H1 (cell line): ENCODE data around the gene PCNX1. TPM values are rescaled to one million over a fixed set of nuclear protein-coding genes. Genes with fewer than 3 reads are reported as not detected.

Source experiments
- CTCF ChIA-PET: fragments of 300-600 bp; sonication (Branson Sonifier 250); formaldehyde crosslinking; loops from one replicate; lab custom pipeline; 2021; ENCODE audit not compliant: partially characterized antibody; lab: Charles Lee
- POLR2A ChIA-PET: fragments of 300-600 bp; sonication (Branson Sonifier 250); formaldehyde crosslinking; loops from one replicate; lab custom pipeline; 2021; ENCODE audit warnings: inconsistent platforms; ENCODE audit not compliant: partially characterized antibody; lab: Charles Lee
- DNase-seq, 2 experiments: peaks; one replicate each; pipeline versions ENCODE4 v3.0.0 to v3.0.0-alpha.2; 2010 to 2022; ENCODE audit warnings: low spot score in 2 of 2, low read depth in 1 of 2, mixed read lengths in 1 of 2
- FAIRE-seq: peaks from 2 replicates; lab custom pipeline; 2011; peaks lifted over from hg19 to GRCh38; lab: Jason Lieb, UNC
- H2AFZ ChIP-seq: 2 replicates; pipeline ENCODE4 v1.8.1; 2012; ENCODE audit warnings: low read length, inconsistent platforms
- H2AK5ac ChIP-seq: 2 replicates; pipeline ENCODE4 v1.6.1; 2013; ENCODE audit warnings: low read depth, low read length
- H2BK120ac ChIP-seq: replicated peaks from 2 replicates; pipeline ENCODE3; 2013; ENCODE audit warnings: low read depth, low read length, inconsistent platforms
- H2BK12ac ChIP-seq: 2 replicates; pipeline ENCODE4 v1.6.1; 2013; ENCODE audit warnings: low read depth, low read length
- H2BK15ac ChIP-seq: 2 replicates; pipeline ENCODE4 v1.6.1; 2013; ENCODE audit warnings: low read length
- H2BK20ac ChIP-seq: 2 replicates; pipeline ENCODE4 v1.6.1; 2013; ENCODE audit warnings: low read length
- H2BK5ac ChIP-seq: 2 replicates; pipeline ENCODE4 v1.6.1; 2013; ENCODE audit warnings: low read depth, low read length
- H3K14ac ChIP-seq: 2 replicates; pipeline ENCODE4 v1.6.1; 2013; ENCODE audit warnings: inconsistent platforms; ENCODE audit not compliant: insufficient read length
- H3K18ac ChIP-seq: 2 replicates; pipeline ENCODE4 v1.6.1; 2013; ENCODE audit warnings: low read length; ENCODE audit errors: extremely low read depth
- H3K23ac ChIP-seq: 2 replicates; pipeline ENCODE4 v1.6.1; 2013; ENCODE audit warnings: inconsistent platforms; ENCODE audit not compliant: insufficient read length
- H3K23me2 ChIP-seq: 2 replicates; pipeline ENCODE4 v1.6.1; 2013; ENCODE audit warnings: low read depth, low read length
- H3K27ac ChIP-seq: 2 replicates; pipeline ENCODE4 v1.6.1; 2011; ENCODE audit warnings: low read depth, low read length, inconsistent platforms
- H3K27me3 ChIP-seq, 4 experiments: replicated peaks in 1 of 4; 1 replicate in 1 of 4; 2 replicates in 3 of 4; pipeline versions ENCODE4 v1.6.1 to v1.8.1; 2011 to 2013; ENCODE audit warnings: low read length in 3 of 4, mild to moderate bottlenecking in 3 of 4, inconsistent platforms in 2 of 4, mixed read lengths in 2 of 4, moderate library complexity in 1 of 4; ENCODE audit not compliant: control insufficient read depth in 3 of 4, insufficient read depth in 3 of 4; ENCODE audit errors: extremely low read depth in 1 of 4
- H3K36me3 ChIP-seq, 4 experiments: 2 replicates each; pipeline versions ENCODE4 v1.6.1 to v1.8.1; 2011 to 2013; ENCODE audit warnings: mild to moderate bottlenecking in 4 of 4, low read length in 3 of 4, moderate library complexity in 2 of 4, control low read depth in 1 of 4, inconsistent platforms in 1 of 4; ENCODE audit not compliant: insufficient read depth in 4 of 4, control insufficient read depth in 2 of 4
- H3K4ac ChIP-seq: replicated peaks from 2 replicates; pipeline ENCODE3; 2013; ENCODE audit warnings: low read length, low read depth, mixed read lengths, inconsistent platforms; ENCODE audit not compliant: insufficient read length
- H3K4me1 ChIP-seq, 4 experiments: replicated peaks in 1 of 4; 1 replicate in 1 of 4; 2 replicates in 3 of 4; pipeline versions ENCODE4 v1.6.1 to v1.8.1; 2011 to 2013; ENCODE audit warnings: low read length in 3 of 4, inconsistent platforms in 2 of 4, mixed read lengths in 1 of 4; ENCODE audit not compliant: insufficient read depth in 4 of 4, control insufficient read depth in 3 of 4
- H3K4me2 ChIP-seq, 2 experiments: 2 replicates each; pipeline versions ENCODE4 v1.6.1 to v1.8.1; 2011 to 2013; ENCODE audit warnings: low read depth in 2 of 2, low read length in 2 of 2, control low read depth in 1 of 2, inconsistent platforms in 1 of 2, mild to moderate bottlenecking in 1 of 2; ENCODE audit not compliant: insufficient read depth in 1 of 2
- H3K4me3 ChIP-seq, 4 experiments: fragments of 200-600, 300-600 bp in 1 of 4; sonication (generic), shearing (Covaris generic), sonication (Bioruptor Twin) in 1 of 4; 2 replicates each; pipeline versions ENCODE4 v1.5.1 to v1.8.1; 2011 to 2016; ENCODE audit warnings: low read length in 4 of 4, low read depth in 3 of 4, control low read depth in 2 of 4, inconsistent platforms in 2 of 4, mild to moderate bottlenecking in 2 of 4, mixed read lengths in 1 of 4, moderate library complexity in 1 of 4; ENCODE audit not compliant: insufficient read depth in 2 of 4; ENCODE audit errors: extremely low read depth in 1 of 4
- H3K56ac ChIP-seq: replicated peaks from 2 replicates; pipeline ENCODE3; 2013; ENCODE audit warnings: low read depth, mild to moderate bottlenecking, mixed read lengths, low read length, inconsistent platforms; ENCODE audit not compliant: insufficient read length
- H3K79me1 ChIP-seq: 2 replicates; pipeline ENCODE4 v1.6.1; 2013; ENCODE audit warnings: low read depth, low read length, control low read depth
- H3K79me2 ChIP-seq, 2 experiments: 2 replicates each; pipeline versions ENCODE4 v1.6.1 to v1.8.1; 2012 to 2013; ENCODE audit warnings: low read length in 2 of 2, mild to moderate bottlenecking in 2 of 2, inconsistent platforms in 1 of 2; ENCODE audit not compliant: insufficient read depth in 2 of 2, control insufficient read depth in 1 of 2
- H3K9ac ChIP-seq, 4 experiments: replicated peaks in 1 of 4; 1 replicate in 1 of 4; 2 replicates in 3 of 4; pipeline versions ENCODE4 v1.6.1 to v1.8.1; 2011 to 2013; ENCODE audit warnings: low read depth in 3 of 4, low read length in 3 of 4, control low read depth in 2 of 4, mild to moderate bottlenecking in 2 of 4, moderate library complexity in 2 of 4, inconsistent platforms in 1 of 4; ENCODE audit errors: extremely low read depth in 1 of 4
- H3K9me3 ChIP-seq, 2 experiments: 2 replicates each; pipeline versions ENCODE4 v1.6.1 to v1.8.1; 2012 to 2013; ENCODE audit warnings: mild to moderate bottlenecking in 2 of 2, moderate library complexity in 2 of 2, control low read depth in 1 of 2, inconsistent platforms in 1 of 2, low read depth in 1 of 2, low read length in 1 of 2, mixed read lengths in 1 of 2; ENCODE audit not compliant: insufficient read depth in 2 of 2
- H4K20me1 ChIP-seq, 2 experiments: replicated peaks in 1 of 2; 2 replicates each; pipeline versions ENCODE3 to v1.8.1; 2011 to 2013; ENCODE audit warnings: inconsistent platforms in 2 of 2, low read length in 2 of 2, mild to moderate bottlenecking in 1 of 2; ENCODE audit not compliant: insufficient read depth in 2 of 2, control insufficient read depth in 1 of 2
- H4K5ac ChIP-seq: 2 replicates; pipeline ENCODE4 v1.6.1; 2013; ENCODE audit warnings: low read length, low read depth, mixed read lengths, inconsistent platforms; ENCODE audit not compliant: insufficient read length
- H4K8ac ChIP-seq: 2 replicates; pipeline ENCODE4 v1.8.0; 2013; ENCODE audit warnings: mild to moderate bottlenecking, moderate library complexity, low read length, inconsistent platforms; ENCODE audit not compliant: insufficient read depth; ENCODE audit errors: extremely low read depth
- H4K91ac ChIP-seq: replicated peaks from 2 replicates; pipeline ENCODE3; 2013; ENCODE audit warnings: low read length, mixed read lengths, inconsistent platforms; ENCODE audit not compliant: insufficient read length
- CHD2 ChIP-seq: IDR thresholded peaks from 2 replicates; pipeline ENCODE4 v1.6.1; 2012; ENCODE audit warnings: low read length, improper control_type of control experiment
- WGBS, 2 experiments: shearing (Covaris generic) in 1 of 2; methylation state at CpG; one replicate each; pipeline versions ENCODE4 v1.1.6 to v1.1.7; 2013 to 2015; ENCODE audit warnings: low lambda C conversion rate in 2 of 2, mixed read lengths in 2 of 2, inconsistent platforms in 1 of 2, low coverage in 1 of 2, missing lambda C conversion rate in 1 of 2; ENCODE audit not compliant: insufficient replicate concordance in 2 of 2, insufficient coverage in 1 of 2, insufficient read length in 1 of 2; ENCODE audit errors: extremely low coverage in 1 of 2, missing lambda C conversion rate in 1 of 2; 5-methylcytosine and 5-hydroxymethylcytosine counted together
- polyA plus RNA-seq, 7 experiments: library from polyadenylated mRNA; depleted of rRNA in 3 of 7; stranded (reverse) in 5 of 7; unstranded in 2 of 7; fragments of >200 nt in 5 of 7; fragments of 200-250 nt in 2 of 7; gene quantifications; 1 replicate in 5 of 7; 2 replicates in 1 of 7; 4 replicates in 1 of 7; pipeline versions ENCODE4 v1.2.1 to v1.2.3, GENCODE V29; 2011 to 2013; ENCODE audit warnings: missing spikeins in 2 of 7, mixed read lengths in 2 of 7
- total RNA-seq: library from RNA; stranded (reverse); fragmentation: NEBNext Ultra II Directional; extraction: Animal tissue kit (Norgen Biotek cat#: 25700); gene quantifications from 2 replicates; pipeline ENCODE4 v1.2.1, GENCODE V29; 2021
- TF ChIP-seq, protein P1 (sequence below): IDR thresholded peaks from 2 replicates; pipeline ENCODE4 v1.6.1; 2012; ENCODE audit warnings: low read length, inconsistent platforms

The PCNX1 gene
- total and polyA plus RNA-seq, 2 of the 8 experiments (the other 6 are each of a cell fraction or from before 2014, with no cell fraction given) = 37.7 to 53.2 TPM

DNA sequence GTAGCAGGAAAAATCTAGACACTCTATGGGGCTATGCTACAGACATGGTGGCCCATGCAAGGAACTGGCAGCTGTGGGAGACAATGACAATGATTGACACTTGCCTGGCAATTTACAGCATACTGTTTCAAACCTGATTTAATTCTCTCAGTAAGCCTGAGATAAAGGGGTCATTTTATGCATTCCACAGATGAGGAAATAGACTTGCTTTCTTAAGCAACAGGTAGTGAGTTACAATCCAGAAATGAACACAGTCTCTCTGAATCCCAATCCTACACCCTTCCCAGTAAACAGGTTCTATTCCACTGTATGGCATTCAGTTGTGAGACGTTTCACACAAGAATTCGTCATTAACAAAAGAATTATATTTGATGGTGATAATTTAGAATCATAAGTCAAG, 15.5 kb upstream of the PCNX1 start:
- H3K14ac ChIP-seq = no peak overlapping the region
- H4K8ac ChIP-seq = no peak overlapping the region
- H3K4me2 ChIP-seq = no peak overlapping the region
- H3K56ac ChIP-seq = no peak overlapping the region
- WGBS, 2 experiments = 84% methylated on average over 2 of the region's 2 CpGs; no CpG with 5 or more reads in 1 of the 2 experiments
- no peak overlapping the region for H2BK120ac ChIP-seq
- no peak overlapping the region for H3K4ac ChIP-seq
- no peak overlapping the region for H2AK5ac ChIP-seq
- no peaks in the 10 kb centered on the region for H3K27me3 ChIP-seq
- H3K9ac ChIP-seq = no peak overlapping the region
- no peaks in the 10 kb centered on the region for H3K36me3 ChIP-seq
- H2AFZ ChIP-seq = no peak overlapping the region
- H4K20me1 ChIP-seq = no peaks in the 10 kb centered on the region
- DNase-seq = no peak
- no peak overlapping the region for H3K18ac ChIP-seq
- no peak for FAIRE-seq
- H3K9me3 ChIP-seq = no peaks in the 10 kb centered on the region
- H3K23ac ChIP-seq = no peak overlapping the region
- peaks cover 0 to 6% (median under 1%) of the 10 kb centered on the region in 4 experiments; a peak in 2 of 7 replicates for H3K4me1 ChIP-seq
- no peak overlapping the region for H2BK20ac ChIP-seq
- H2BK15ac ChIP-seq = no peak overlapping the region
- no peaks in the 10 kb centered on the region for H3K79me2 ChIP-seq
- CTCF ChIA-PET = interaction anchor here (1.1 kb wide), 1 partner anchor 8 kb away, joined by 3 read pairs; no protein-coding TSS in a partner anchor
- H2BK12ac ChIP-seq = no peak overlapping the region
- POLR2A ChIA-PET = no interaction called here
- no peak overlapping the region for H3K27ac ChIP-seq
- no peak overlapping the region for H2BK5ac ChIP-seq
- no peak overlapping the region for H3K4me3 ChIP-seq
- H4K5ac ChIP-seq = no peak overlapping the region
- no peaks in the 10 kb centered on the region for H3K79me1 ChIP-seq
- H3K23me2 ChIP-seq = no peaks in the 10 kb centered on the region
- TF ChIP-seq, protein P1, sequence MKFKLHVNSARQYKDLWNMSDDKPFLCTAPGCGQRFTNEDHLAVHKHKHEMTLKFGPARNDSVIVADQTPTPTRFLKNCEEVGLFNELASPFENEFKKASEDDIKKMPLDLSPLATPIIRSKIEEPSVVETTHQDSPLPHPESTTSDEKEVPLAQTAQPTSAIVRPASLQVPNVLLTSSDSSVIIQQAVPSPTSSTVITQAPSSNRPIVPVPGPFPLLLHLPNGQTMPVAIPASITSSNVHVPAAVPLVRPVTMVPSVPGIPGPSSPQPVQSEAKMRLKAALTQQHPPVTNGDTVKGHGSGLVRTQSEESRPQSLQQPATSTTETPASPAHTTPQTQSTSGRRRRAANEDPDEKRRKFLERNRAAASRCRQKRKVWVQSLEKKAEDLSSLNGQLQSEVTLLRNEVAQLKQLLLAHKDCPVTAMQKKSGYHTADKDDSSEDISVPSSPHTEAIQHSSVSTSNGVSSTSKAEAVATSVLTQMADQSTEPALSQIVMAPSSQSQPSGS = no peak
- TF ChIP-seq CHD2 = no peak
- H4K91ac ChIP-seq = no peak overlapping the region
